ENCODE measurements around the gene ZFAND3.

The ZFAND3 gene

GRCh38 chr6:38178584-38178886 lies 359.0 kb downstream of the ZFAND3 start:
- TF ChIP-seq CTCF (IDR thresholded peaks at IDR 0.05) (no peak), ZFX (IDR thresholded peaks at IDR 0.05; ENCODE audit: borderline replicate concordance) (no peak)
- H3K27ac ChIP-seq, result no peak overlapping the region

- H3K27ac ChIP-seq, result no peak overlapping the region
- TF ChIP-seq ZFX (IDR thresholded peaks at IDR 0.05; ENCODE audit: borderline replicate concordance) (no peak), CTCF (IDR thresholded peaks at IDR 0.05) (no peak)
Observed at GRCh38 chr6:38179300-38179699, 359.8 kb downstream of the ZFAND3 start.

- no peak overlapping the region for H3K27ac ChIP-seq
- no peak for TF ChIP-seq ZFX (IDR thresholded peaks at IDR 0.05; ENCODE audit: borderline replicate concordance)
- TF ChIP-seq CTCF (IDR thresholded peaks at IDR 0.05), result no peak
Observed at GRCh38 chr6:38179794-38180430, 360.4 kb downstream of the ZFAND3 start.

- TF ChIP-seq ZFX (IDR thresholded peaks at IDR 0.05; ENCODE audit: borderline replicate concordance), result no peak
- no peak for TF ChIP-seq CTCF (IDR thresholded peaks at IDR 0.05)
Observed at GRCh38 chr6:38180586-38180985, 361.1 kb downstream of the ZFAND3 start.

GRCh38 chr6:38182426-38182825 lies 362.9 kb downstream of the ZFAND3 start:
- H3K27ac ChIP-seq, result no peak overlapping the region
- TF ChIP-seq CTCF (IDR thresholded peaks at IDR 0.05), result no peak
- TF ChIP-seq ZFX (IDR thresholded peaks at IDR 0.05; ENCODE audit: borderline replicate concordance), result no peak

More at GRCh38 chr6:38180586-38180985, 361.1 kb downstream of the ZFAND3 start:
- no peak overlapping the region for H3K27ac ChIP-seq

- no peak for TF ChIP-seq ZFX (IDR thresholded peaks at IDR 0.05; ENCODE audit: borderline replicate concordance)
- no peak for TF ChIP-seq CTCF (IDR thresholded peaks at IDR 0.05)
- no peak overlapping the region for H3K27ac ChIP-seq
Observed at GRCh38 chr6:38183856-38184584, 364.5 kb downstream of the ZFAND3 start.

GRCh38 chr6:38184585-38185080 lies 365.1 kb downstream of the ZFAND3 start:
- H3K27ac ChIP-seq, result no peak overlapping the region
- TF ChIP-seq ZFX (IDR thresholded peaks at IDR 0.05; ENCODE audit: borderline replicate concordance) (no peak), CTCF (IDR thresholded peaks at IDR 0.05) (no peak)
